GM12878 (cell line): ENCODE results near the gene USP5. TPM values are rescaled to one million over a fixed set of nuclear protein-coding genes. Genes with fewer than 3 reads are reported as not detected.
A peak's percentile ranks its signal among the peaks of the same experiment; 100 is the strongest.

Source experiments
- CBX3 ChIP-seq: fragments of 200-600 bp; sonication (generic); IDR thresholded peaks from 2 replicates; pipeline ENCODE4 v1.6.1; 2016; ENCODE audit warnings: low read depth, borderline replicate concordance
- DPF2 ChIP-seq: fragments of 450-650 bp; IDR thresholded peaks from 2 replicates; pipeline ENCODE4 v1.6.1; 2017; ENCODE audit warnings: mild to moderate bottlenecking
- EED ChIP-seq: sonication (generic); IDR thresholded peaks from 2 replicates; pipeline ENCODE4 v1.6.1; 2016; ENCODE audit warnings: antibody characterized with exemption, low read depth
- EZH2 ChIP-seq: IDR thresholded peaks from 2 replicates; pipeline ENCODE4 v1.6.1; 2012; ENCODE audit warnings: low read depth, mild to moderate bottlenecking, control low read depth, inconsistent platforms, low read length, borderline replicate concordance; ENCODE audit not compliant: control insufficient read depth
- IKZF2 ChIP-seq, 2 experiments: fragments of 450-650 bp; IDR thresholded peaks; 2 replicates each; pipeline ENCODE4 v1.6.1; 2017; ENCODE audit warnings: mild to moderate bottlenecking in 2 of 2, moderate library complexity in 2 of 2
- KAT2A ChIP-seq: conservative IDR thresholded peaks from 2 replicates; pipeline ENCODE4 v1.6.1; 2011; ENCODE audit warnings: low read depth, low read length; ENCODE audit not compliant: control insufficient read depth
- MEF2B ChIP-seq: fragments of 450-650 bp; IDR thresholded peaks from 2 replicates; pipeline ENCODE4 v1.6.1; 2018; ENCODE audit warnings: mild to moderate bottlenecking, moderate library complexity; ENCODE audit not compliant: partially characterized antibody, poor library complexity, severe bottlenecking
- NFIC ChIP-seq: IDR thresholded peaks from 2 replicates; pipeline ENCODE4 v1.6.1; 2012; ENCODE audit warnings: low read depth, mild to moderate bottlenecking, inconsistent platforms, low read length, moderate library complexity
- NFXL1 ChIP-seq: fragments of 450-650 bp; IDR thresholded peaks from 2 replicates; pipeline ENCODE4 v1.6.1; 2017; ENCODE audit warnings: antibody characterized with exemption, mild to moderate bottlenecking, borderline replicate concordance
- NFYA ChIP-seq: IDR thresholded peaks from 2 replicates; pipeline ENCODE4 v1.6.1; 2011; ENCODE audit warnings: low read depth, mild to moderate bottlenecking, low read length, improper control_type of control experiment, borderline replicate concordance
- PAX8 ChIP-seq: fragments of 450-650 bp; IDR thresholded peaks from 2 replicates; pipeline ENCODE4 v1.6.1; 2017; ENCODE audit warnings: mild to moderate bottlenecking, moderate library complexity
- RBBP5 ChIP-seq: fragments of 200-600 bp; sonication (generic); conservative IDR thresholded peaks from 2 replicates; pipeline ENCODE4 v1.6.1; 2016
- SIX5 ChIP-seq: IDR thresholded peaks from 2 replicates; pipeline ENCODE4 v1.6.1; 2011; ENCODE audit warnings: mild to moderate bottlenecking, low read depth, low read length, moderate library complexity; ENCODE audit not compliant: severe bottlenecking
- SPI1 ChIP-seq: IDR thresholded peaks from 2 replicates; pipeline ENCODE4 v1.6.1; 2011; ENCODE audit warnings: low read depth, mild to moderate bottlenecking, low read length, moderate library complexity, borderline replicate concordance; ENCODE audit not compliant: insufficient read depth
- SRF ChIP-seq, 2 experiments: IDR thresholded peaks; 2 replicates each; pipeline ENCODE4 v1.6.1; 2011; ENCODE audit warnings: low read depth in 2 of 2, low read length in 2 of 2, mild to moderate bottlenecking in 1 of 2, moderate library complexity in 1 of 2
- SUZ12 ChIP-seq: fragments of 200-600 bp; sonication (generic); IDR thresholded peaks from one replicate; pipeline ENCODE4 v1.6.1; 2018; ENCODE audit warnings: antibody characterized with exemption, mild to moderate bottlenecking; ENCODE audit not compliant: unreplicated experiment
- ZNF217 ChIP-seq: fragments of 450-650 bp; IDR thresholded peaks from 2 replicates; pipeline ENCODE4 v1.6.1; 2017; ENCODE audit warnings: antibody characterized with exemption, mild to moderate bottlenecking
- ZNF622 ChIP-seq: fragments of 450-650 bp; IDR thresholded peaks from 2 replicates; pipeline ENCODE4 v1.6.1; 2017; ENCODE audit warnings: mild to moderate bottlenecking, inconsistent platforms
- polyA plus RNA-seq, 11 experiments: library from polyadenylated mRNA; depleted of rRNA in 4 of 11; unstranded in 6 of 11; stranded (reverse) in 5 of 11; fragments of >200 nt; fragmentation: Nextera tagmentation in 4 of 11; fragmentation: Illumina TruSeq in 1 of 11; extraction: Ambion mirVana in 4 of 11; extraction: Trizol in 1 of 11; gene quantifications; 1 replicate in 1 of 11; 2 replicates in 10 of 11; pipeline versions ENCODE4 v1.2.1 to v1.2.3, GENCODE V29; 2011 to 2016; ENCODE audit warnings: inconsistent platforms in 2 of 11, missing spikeins in 2 of 11, low read depth in 1 of 11
- total RNA-seq, 4 experiments: library from RNA; depleted of rRNA in 3 of 4; stranded (reverse); fragments of >200 nt in 3 of 4; fragmentation: Illumina TruSeq in 1 of 4; extraction: Trizol in 1 of 4; gene quantifications; 2 replicates each; pipeline versions ENCODE4 v1.2.1 to v1.2.3, GENCODE V29; 2013 to 2021
- TF ChIP-seq, protein P1 (sequence below): IDR thresholded peaks from 2 replicates; pipeline ENCODE4 v1.6.1; 2012; ENCODE audit warnings: improper control_type of control experiment, low read depth, low read length; ENCODE audit not compliant: insufficient replicate concordance
- TF ChIP-seq, protein P2 (sequence below): fragments of 450-650 bp; IDR thresholded peaks from 2 replicates; pipeline ENCODE4 v1.6.1; 2018; ENCODE audit warnings: mild to moderate bottlenecking, low read depth, moderate library complexity; ENCODE audit not compliant: partially characterized antibody
- TF ChIP-seq, protein P3 (sequence below): fragments of 450-650 bp; IDR thresholded peaks from 2 replicates; pipeline ENCODE4 v1.6.1; 2017; ENCODE audit warnings: low read depth, mild to moderate bottlenecking, moderate library complexity
- TF ChIP-seq, protein P4 (sequence below): IDR thresholded peaks from 2 replicates; pipeline ENCODE4 v1.6.1; 2012; ENCODE audit warnings: low read depth, low read length, improper control_type of control experiment

USP5 gene
- total and polyA plus RNA-seq, 10 of the 15 experiments (the other 5 are each of a cell fraction or from before 2014, with no cell fraction given) = 2.5 to 124 (median 74.6) TPM

DNA sequence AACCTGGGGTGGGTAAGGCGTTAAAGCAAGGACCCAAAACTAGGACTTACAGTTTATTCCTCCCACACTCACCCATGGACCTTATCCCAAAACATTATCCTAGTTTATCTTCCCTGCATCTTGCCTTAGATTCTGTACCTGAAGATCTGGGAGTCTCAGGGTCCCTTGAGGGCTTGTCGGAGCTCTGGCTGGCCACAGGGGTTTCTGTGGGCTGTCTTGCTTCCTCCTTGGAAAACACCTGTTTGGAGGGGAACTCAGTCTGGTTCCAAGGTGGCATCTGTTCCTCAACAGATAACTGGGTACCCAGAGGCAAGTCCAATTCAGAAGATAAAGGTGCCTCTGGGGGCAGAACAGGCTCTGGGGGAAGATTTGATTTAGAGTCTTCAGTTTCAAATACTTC is 2.5 kb upstream of the USP5 start (continued):
- TF ChIP-seq, protein P1, sequence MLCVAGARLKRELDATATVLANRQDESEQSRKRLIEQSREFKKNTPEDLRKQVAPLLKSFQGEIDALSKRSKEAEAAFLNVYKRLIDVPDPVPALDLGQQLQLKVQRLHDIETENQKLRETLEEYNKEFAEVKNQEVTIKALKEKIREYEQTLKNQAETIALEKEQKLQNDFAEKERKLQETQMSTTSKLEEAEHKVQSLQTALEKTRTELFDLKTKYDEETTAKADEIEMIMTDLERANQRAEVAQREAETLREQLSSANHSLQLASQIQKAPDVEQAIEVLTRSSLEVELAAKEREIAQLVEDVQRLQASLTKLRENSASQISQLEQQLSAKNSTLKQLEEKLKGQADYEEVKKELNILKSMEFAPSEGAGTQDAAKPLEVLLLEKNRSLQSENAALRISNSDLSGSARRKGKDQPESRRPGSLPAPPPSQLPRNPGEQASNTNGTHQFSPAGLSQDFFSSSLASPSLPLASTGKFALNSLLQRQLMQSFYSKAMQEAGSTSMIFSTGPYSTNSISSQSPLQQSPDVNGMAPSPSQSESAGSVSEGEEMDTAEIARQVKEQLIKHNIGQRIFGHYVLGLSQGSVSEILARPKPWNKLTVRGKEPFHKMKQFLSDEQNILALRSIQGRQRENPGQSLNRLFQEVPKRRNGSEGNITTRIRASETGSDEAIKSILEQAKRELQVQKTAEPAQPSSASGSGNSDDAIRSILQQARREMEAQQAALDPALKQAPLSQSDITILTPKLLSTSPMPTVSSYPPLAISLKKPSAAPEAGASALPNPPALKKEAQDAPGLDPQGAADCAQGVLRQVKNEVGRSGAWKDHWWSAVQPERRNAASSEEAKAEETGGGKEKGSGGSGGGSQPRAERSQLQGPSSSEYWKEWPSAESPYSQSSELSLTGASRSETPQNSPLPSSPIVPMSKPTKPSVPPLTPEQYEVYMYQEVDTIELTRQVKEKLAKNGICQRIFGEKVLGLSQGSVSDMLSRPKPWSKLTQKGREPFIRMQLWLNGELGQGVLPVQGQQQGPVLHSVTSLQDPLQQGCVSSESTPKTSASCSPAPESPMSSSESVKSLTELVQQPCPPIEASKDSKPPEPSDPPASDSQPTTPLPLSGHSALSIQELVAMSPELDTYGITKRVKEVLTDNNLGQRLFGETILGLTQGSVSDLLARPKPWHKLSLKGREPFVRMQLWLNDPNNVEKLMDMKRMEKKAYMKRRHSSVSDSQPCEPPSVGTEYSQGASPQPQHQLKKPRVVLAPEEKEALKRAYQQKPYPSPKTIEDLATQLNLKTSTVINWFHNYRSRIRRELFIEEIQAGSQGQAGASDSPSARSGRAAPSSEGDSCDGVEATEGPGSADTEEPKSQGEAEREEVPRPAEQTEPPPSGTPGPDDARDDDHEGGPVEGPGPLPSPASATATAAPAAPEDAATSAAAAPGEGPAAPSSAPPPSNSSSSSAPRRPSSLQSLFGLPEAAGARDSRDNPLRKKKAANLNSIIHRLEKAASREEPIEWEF = no peak
- TF ChIP-seq DPF2 (0 out of 2 replicates have a peak, but pooled peaks have one; percentile 37), RBBP5 (no peak), NFXL1 (no peak), ZNF217 (no peak), SPI1 (0 out of 2 replicates have a peak, but pooled peaks have one; percentile 53), NFIC (0 out of 2 replicates have a peak, but pooled peaks have one; percentile 38), IKZF2 (IDR thresholded peaks at IDR 0.05) (peak; percentile 55 to 60; a peak in 3 of 4 replicates), CBX3 (no peak), ZNF622 (no peak), MEF2B (peak; percentile 59), EZH2 (no peak), EED (peak; percentile 22; the same call in 1 of the 2 replicates), SIX5 (no peak), NFYA (no peak), SUZ12 (no peak), SRF (IDR thresholded peaks at IDR 0.05; ENCODE audit: low read depth in 2 of 2, low read length in 2 of 2) (no peak), PAX8 (no peak), KAT2A (no peak)
- TF ChIP-seq, protein P2, sequence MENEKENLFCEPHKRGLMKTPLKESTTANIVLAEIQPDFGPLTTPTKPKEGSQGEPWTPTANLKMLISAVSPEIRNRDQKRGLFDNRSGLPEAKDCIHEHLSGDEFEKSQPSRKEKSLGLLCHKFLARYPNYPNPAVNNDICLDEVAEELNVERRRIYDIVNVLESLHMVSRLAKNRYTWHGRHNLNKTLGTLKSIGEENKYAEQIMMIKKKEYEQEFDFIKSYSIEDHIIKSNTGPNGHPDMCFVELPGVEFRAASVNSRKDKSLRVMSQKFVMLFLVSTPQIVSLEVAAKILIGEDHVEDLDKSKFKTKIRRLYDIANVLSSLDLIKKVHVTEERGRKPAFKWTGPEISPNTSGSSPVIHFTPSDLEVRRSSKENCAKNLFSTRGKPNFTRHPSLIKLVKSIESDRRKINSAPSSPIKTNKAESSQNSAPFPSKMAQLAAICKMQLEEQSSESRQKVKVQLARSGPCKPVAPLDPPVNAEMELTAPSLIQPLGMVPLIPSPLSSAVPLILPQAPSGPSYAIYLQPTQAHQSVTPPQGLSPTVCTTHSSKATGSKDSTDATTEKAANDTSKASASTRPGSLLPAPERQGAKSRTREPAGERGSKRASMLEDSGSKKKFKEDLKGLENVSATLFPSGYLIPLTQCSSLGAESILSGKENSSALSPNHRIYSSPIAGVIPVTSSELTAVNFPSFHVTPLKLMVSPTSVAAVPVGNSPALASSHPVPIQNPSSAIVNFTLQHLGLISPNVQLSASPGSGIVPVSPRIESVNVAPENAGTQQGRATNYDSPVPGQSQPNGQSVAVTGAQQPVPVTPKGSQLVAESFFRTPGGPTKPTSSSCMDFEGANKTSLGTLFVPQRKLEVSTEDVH = no peak
- TF ChIP-seq, protein P3, sequence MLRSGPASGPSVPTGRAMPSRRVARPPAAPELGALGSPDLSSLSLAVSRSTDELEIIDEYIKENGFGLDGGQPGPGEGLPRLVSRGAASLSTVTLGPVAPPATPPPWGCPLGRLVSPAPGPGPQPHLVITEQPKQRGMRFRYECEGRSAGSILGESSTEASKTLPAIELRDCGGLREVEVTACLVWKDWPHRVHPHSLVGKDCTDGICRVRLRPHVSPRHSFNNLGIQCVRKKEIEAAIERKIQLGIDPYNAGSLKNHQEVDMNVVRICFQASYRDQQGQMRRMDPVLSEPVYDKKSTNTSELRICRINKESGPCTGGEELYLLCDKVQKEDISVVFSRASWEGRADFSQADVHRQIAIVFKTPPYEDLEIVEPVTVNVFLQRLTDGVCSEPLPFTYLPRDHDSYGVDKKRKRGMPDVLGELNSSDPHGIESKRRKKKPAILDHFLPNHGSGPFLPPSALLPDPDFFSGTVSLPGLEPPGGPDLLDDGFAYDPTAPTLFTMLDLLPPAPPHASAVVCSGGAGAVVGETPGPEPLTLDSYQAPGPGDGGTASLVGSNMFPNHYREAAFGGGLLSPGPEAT = peak; percentile 39; the same call in 1 of the 2 replicates
- TF ChIP-seq, protein P4, sequence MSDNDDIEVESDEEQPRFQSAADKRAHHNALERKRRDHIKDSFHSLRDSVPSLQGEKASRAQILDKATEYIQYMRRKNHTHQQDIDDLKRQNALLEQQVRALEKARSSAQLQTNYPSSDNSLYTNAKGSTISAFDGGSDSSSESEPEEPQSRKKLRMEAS = no peak
